Transverse colon (tissue), 4 donors: ENCODE results near the gene TAF11L8. TPM values are rescaled to one million over a fixed set of nuclear protein-coding genes. Genes with fewer than 3 reads are reported as not detected.
"Not testable (repeated sequence)": the region's sequence is repeated elsewhere in the genome, so short reads cannot be mapped to it uniquely, and the experiment has no call there.

Source experiments
- DNase-seq: peaks from one replicate; pipeline ENCODE4 v3.0.0-alpha.2; 2019
- H3K27ac ChIP-seq, 4 donors: fragments of 200-600 bp; sonication (generic); 2 replicates each; pipeline ENCODE4 v1.5.1; 2016 to 2018; ENCODE audit warnings: inconsistent platforms in 4 of 4
- H3K27me3 ChIP-seq: fragments of 200-600 bp; sonication (generic); 2 replicates; pipeline ENCODE4 v1.5.1; 2017; ENCODE audit warnings: inconsistent platforms
- H3K36me3 ChIP-seq, 4 donors: fragments of 200-600 bp; sonication (generic); 2 replicates each; pipeline ENCODE4 v1.5.1; 2017 to 2019; ENCODE audit warnings: inconsistent platforms in 4 of 4
- H3K4me1 ChIP-seq, 4 donors: fragments of 200-600 bp; sonication (generic); 2 replicates each; pipeline ENCODE4 v1.5.1; 2017 to 2020; ENCODE audit warnings: inconsistent platforms in 4 of 4
- H3K4me3 ChIP-seq, 4 donors: fragments of 200-600 bp; sonication (generic); 1 replicate in 1 of 4; 2 replicates in 3 of 4; pipeline versions ENCODE4 v1.5.1 to v1.6.1; 2017 to 2019; ENCODE audit warnings: inconsistent platforms in 4 of 4
- H3K9me3 ChIP-seq, 2 donors: fragments of 200-600 bp; sonication (generic); 2 replicates each; pipeline ENCODE4 v1.5.1; 2017 to 2019; ENCODE audit warnings: inconsistent platforms in 2 of 2
- CTCF ChIP-seq, 5 experiments: fragments of 200-600 bp in 3 of 5; fragments of 450-650 bp in 2 of 5; sonication (generic) in 3 of 5; IDR thresholded peaks; 1 replicate in 2 of 5; 2 replicates in 3 of 5; pipeline ENCODE4 v1.5.1; 2016 to 2017; ENCODE audit warnings: antibody characterized with exemption in 5 of 5, inconsistent platforms in 3 of 5, mild to moderate bottlenecking in 2 of 5, moderate library complexity in 1 of 5
- EP300 ChIP-seq: sonication (generic); formaldehyde crosslinking; IDR thresholded peaks from one replicate; pipeline ENCODE4 v1.6.1; 2017; ENCODE audit warnings: antibody characterized with exemption, low read depth
- POLR2A ChIP-seq: fragments of 450-650 bp; IDR thresholded peaks from one replicate; pipeline ENCODE4 v1.6.1; 2016; ENCODE audit warnings: antibody characterized with exemption, mild to moderate bottlenecking, moderate library complexity
- POLR2AphosphoS5 ChIP-seq, 3 donors: sonication (generic); formaldehyde crosslinking; IDR thresholded peaks; one replicate each; pipeline ENCODE4 v1.6.1; 2016; ENCODE audit warnings: antibody characterized with exemption in 3 of 3
- WGBS, 2 donors: methylation state at CpG; one replicate each; pipeline ENCODE4 v1.1.5; 2018; ENCODE audit warnings: low coverage in 1 of 2; 5-methylcytosine and 5-hydroxymethylcytosine counted together
- in situ Hi-C, 4 donors: fragments of 200-750 bp; cut with MboI; loops; one replicate each; pipeline versions ENCODE4 v1.15.0 to v1.15.1; 2017; ENCODE audit warnings: low sequenced_read_pairs in 3 of 4, low pct_ligation_motif_present in 1 of 4, low pct_unique_long_range_greater_than_20kb in 1 of 4
- intact Hi-C: fragments of 100-400 bp; cut with DNase I; formaldehyde crosslinking; loops from one replicate; pipeline ENCODE4 v1.15.1; 2023; ENCODE audit warnings: low total_unique reads
- total RNA-seq, 4 donors: library from RNA; depleted of rRNA; stranded (reverse); fragments of >200 nt; gene quantifications; one replicate each; pipeline ENCODE4 v1.1.0, GENCODE V29; 2016

The TAF11L8 gene
- not detected for total RNA-seq

GRCh38 chr5:17590860-17591259 is at the start of gene TAF11L8:
TSS of gene TAF11L8 (minus strand) at chr5:17590960.
- in situ Hi-C loops, H3K9me3 ChIP-seq, H3K27ac ChIP-seq, intact Hi-C loops, DNase-seq, H3K4me3 ChIP-seq, H3K27me3 ChIP-seq, H3K4me1 ChIP-seq, H3K36me3 ChIP-seq: not testable (repeated sequence)
- no CpG with 5 or more reads among the region's 16 CpGs for WGBS, 2 donors

GRCh38 chr5:17634160-17634559 is 43.4 kb upstream of the TAF11L8 start, which contains the start of gene TAF11L14:
TSS of gene TAF11L14 (plus strand) at chr5:17634460.
- TF ChIP-seq POLR2AphosphoS5 (IDR thresholded peaks at IDR 0.05) = no peak
- no peak for TF ChIP-seq CTCF (IDR thresholded peaks at IDR 0.05)
- TF ChIP-seq POLR2A = no peak
- TF ChIP-seq EP300 = no peak
- Histone ChIP-seq H3K4me3 (no peak within 1 kb of the TSS), H3K9me3 (no peaks in the 10 kb centered on the region), H3K27me3 (no peaks in the 10 kb centered on the region), H3K36me3 (no peaks in the 10 kb centered on the region), H3K27ac (no peak within 1 kb of the TSS), H3K4me1 (no peaks in the 10 kb centered on the region)
- intact Hi-C loops = no loop called here
- no peak for DNase-seq
- 86 to 100% methylated on average over 1 to 5 of the region's 5 CpGs for WGBS, 2 donors
- in situ Hi-C loops = no loop called here

GRCh38 chr5:17631788-17632187 is 41.0 kb upstream of the TAF11L8 start, which contains the start of gene TAF11L13:
TSS of gene TAF11L13 (plus strand) at chr5:17632088.
- intact Hi-C loops = not testable (repeated sequence)
- 80% methylated on average over 7 of the region's 12 CpGs; no CpG with 5 or more reads in 1 of the 2 donors for WGBS, 2 donors

GRCh38 chr5:17625686-17626085 is 34.9 kb upstream of the TAF11L8 start:
- WGBS, 2 donors = 95% methylated on average over 11 of the region's 11 CpGs; no CpG with 5 or more reads in 1 of the 2 donors
- Histone ChIP-seq H3K27me3 (no peaks in the 10 kb centered on the region), H3K9me3 (no peaks in the 10 kb centered on the region), H3K4me1 (no peaks in the 10 kb centered on the region), H3K36me3 (no peaks in the 10 kb centered on the region), H3K4me3 (no peak overlapping the region), H3K27ac (no peak overlapping the region)
- in situ Hi-C loops (no loop called here), intact Hi-C loops (no loop called here)
- DNase-seq = no peak
- no peak for TF ChIP-seq CTCF (IDR thresholded peaks at IDR 0.05)
- no peak for TF ChIP-seq POLR2AphosphoS5 (IDR thresholded peaks at IDR 0.05)
- no peak for TF ChIP-seq EP300
- no peak for TF ChIP-seq POLR2A

More at GRCh38 chr5:17631788-17632187, 41.0 kb upstream of the TAF11L8 start, which contains the start of gene TAF11L13:
- H3K4me3 ChIP-seq, H3K9me3 ChIP-seq, H3K4me1 ChIP-seq, H3K27ac ChIP-seq, H3K27me3 ChIP-seq, in situ Hi-C loops, H3K36me3 ChIP-seq, DNase-seq: not testable (repeated sequence)

GRCh38 chr5:17620627-17621026 is 29.9 kb upstream of the TAF11L8 start:
- no peak for DNase-seq
- intact Hi-C loops (no loop called here), in situ Hi-C loops (no loop called here)
- Histone ChIP-seq H3K27ac (no peak overlapping the region), H3K4me3 (no peak overlapping the region), H3K36me3 (no peaks in the 10 kb centered on the region), H3K4me1 (no peaks in the 10 kb centered on the region), H3K9me3 (no peaks in the 10 kb centered on the region), H3K27me3 (no peaks in the 10 kb centered on the region)
- WGBS, 2 donors = 89% methylated on average over 17 of the region's 17 CpGs; no CpG with 5 or more reads in 1 of the 2 donors
- TF ChIP-seq CTCF (IDR thresholded peaks at IDR 0.05) (no peak), EP300 (no peak), POLR2AphosphoS5 (IDR thresholded peaks at IDR 0.05) (no peak), POLR2A (no peak)
